H1 (cell line): ENCODE measurements around the gene SPATA31E1. TPM values are rescaled to one million over a fixed set of nuclear protein-coding genes. Genes with fewer than 3 reads are reported as not detected.

Source experiments
- CTCF ChIA-PET: fragments of 300-600 bp; sonication (Branson Sonifier 250); formaldehyde crosslinking; loops from one replicate; lab custom pipeline; 2021; ENCODE audit not compliant: partially characterized antibody; lab: Charles Lee
- POLR2A ChIA-PET: fragments of 300-600 bp; sonication (Branson Sonifier 250); formaldehyde crosslinking; loops from one replicate; lab custom pipeline; 2021; ENCODE audit warnings: inconsistent platforms; ENCODE audit not compliant: partially characterized antibody; lab: Charles Lee
- DNase-seq, 2 experiments: peaks; one replicate each; pipeline versions ENCODE4 v3.0.0 to v3.0.0-alpha.2; 2010 to 2022; ENCODE audit warnings: low spot score in 2 of 2, low read depth in 1 of 2, mixed read lengths in 1 of 2
- FAIRE-seq: peaks from 2 replicates; lab custom pipeline; 2011; peaks lifted over from hg19 to GRCh38; lab: Jason Lieb, UNC
- H2AFZ ChIP-seq: 2 replicates; pipeline ENCODE4 v1.8.1; 2012; ENCODE audit warnings: low read length, inconsistent platforms
- H2AK5ac ChIP-seq: 2 replicates; pipeline ENCODE4 v1.6.1; 2013; ENCODE audit warnings: low read depth, low read length
- H2BK120ac ChIP-seq: replicated peaks from 2 replicates; pipeline ENCODE3; 2013; ENCODE audit warnings: low read depth, low read length, inconsistent platforms
- H2BK12ac ChIP-seq: 2 replicates; pipeline ENCODE4 v1.6.1; 2013; ENCODE audit warnings: low read depth, low read length
- H2BK15ac ChIP-seq: 2 replicates; pipeline ENCODE4 v1.6.1; 2013; ENCODE audit warnings: low read length
- H2BK20ac ChIP-seq: 2 replicates; pipeline ENCODE4 v1.6.1; 2013; ENCODE audit warnings: low read length
- H2BK5ac ChIP-seq: 2 replicates; pipeline ENCODE4 v1.6.1; 2013; ENCODE audit warnings: low read depth, low read length
- H3K14ac ChIP-seq: 2 replicates; pipeline ENCODE4 v1.6.1; 2013; ENCODE audit warnings: inconsistent platforms; ENCODE audit not compliant: insufficient read length
- H3K18ac ChIP-seq: 2 replicates; pipeline ENCODE4 v1.6.1; 2013; ENCODE audit warnings: low read length; ENCODE audit errors: extremely low read depth
- H3K23ac ChIP-seq: 2 replicates; pipeline ENCODE4 v1.6.1; 2013; ENCODE audit warnings: inconsistent platforms; ENCODE audit not compliant: insufficient read length
- H3K23me2 ChIP-seq: 2 replicates; pipeline ENCODE4 v1.6.1; 2013; ENCODE audit warnings: low read depth, low read length
- H3K27ac ChIP-seq: 2 replicates; pipeline ENCODE4 v1.6.1; 2011; ENCODE audit warnings: low read depth, low read length, inconsistent platforms
- H3K27me3 ChIP-seq, 4 experiments: replicated peaks in 1 of 4; 1 replicate in 1 of 4; 2 replicates in 3 of 4; pipeline versions ENCODE4 v1.6.1 to v1.8.1; 2011 to 2013; ENCODE audit warnings: low read length in 3 of 4, mild to moderate bottlenecking in 3 of 4, inconsistent platforms in 2 of 4, mixed read lengths in 2 of 4, moderate library complexity in 1 of 4; ENCODE audit not compliant: control insufficient read depth in 3 of 4, insufficient read depth in 3 of 4; ENCODE audit errors: extremely low read depth in 1 of 4
- H3K36me3 ChIP-seq, 4 experiments: 2 replicates each; pipeline versions ENCODE4 v1.6.1 to v1.8.1; 2011 to 2013; ENCODE audit warnings: mild to moderate bottlenecking in 4 of 4, low read length in 3 of 4, moderate library complexity in 2 of 4, control low read depth in 1 of 4, inconsistent platforms in 1 of 4; ENCODE audit not compliant: insufficient read depth in 4 of 4, control insufficient read depth in 2 of 4
- H3K4ac ChIP-seq: replicated peaks from 2 replicates; pipeline ENCODE3; 2013; ENCODE audit warnings: low read length, low read depth, mixed read lengths, inconsistent platforms; ENCODE audit not compliant: insufficient read length
- H3K4me1 ChIP-seq, 4 experiments: replicated peaks in 1 of 4; 1 replicate in 1 of 4; 2 replicates in 3 of 4; pipeline versions ENCODE4 v1.6.1 to v1.8.1; 2011 to 2013; ENCODE audit warnings: low read length in 3 of 4, inconsistent platforms in 2 of 4, mixed read lengths in 1 of 4; ENCODE audit not compliant: insufficient read depth in 4 of 4, control insufficient read depth in 3 of 4
- H3K4me2 ChIP-seq, 2 experiments: 2 replicates each; pipeline versions ENCODE4 v1.6.1 to v1.8.1; 2011 to 2013; ENCODE audit warnings: low read depth in 2 of 2, low read length in 2 of 2, control low read depth in 1 of 2, inconsistent platforms in 1 of 2, mild to moderate bottlenecking in 1 of 2; ENCODE audit not compliant: insufficient read depth in 1 of 2
- H3K4me3 ChIP-seq, 4 experiments: fragments of 200-600, 300-600 bp in 1 of 4; sonication (generic), shearing (Covaris generic), sonication (Bioruptor Twin) in 1 of 4; 2 replicates each; pipeline versions ENCODE4 v1.5.1 to v1.8.1; 2011 to 2016; ENCODE audit warnings: low read length in 4 of 4, low read depth in 3 of 4, control low read depth in 2 of 4, inconsistent platforms in 2 of 4, mild to moderate bottlenecking in 2 of 4, mixed read lengths in 1 of 4, moderate library complexity in 1 of 4; ENCODE audit not compliant: insufficient read depth in 2 of 4; ENCODE audit errors: extremely low read depth in 1 of 4
- H3K56ac ChIP-seq: replicated peaks from 2 replicates; pipeline ENCODE3; 2013; ENCODE audit warnings: low read depth, mild to moderate bottlenecking, mixed read lengths, low read length, inconsistent platforms; ENCODE audit not compliant: insufficient read length
- H3K79me1 ChIP-seq: 2 replicates; pipeline ENCODE4 v1.6.1; 2013; ENCODE audit warnings: low read depth, low read length, control low read depth
- H3K79me2 ChIP-seq, 2 experiments: 2 replicates each; pipeline versions ENCODE4 v1.6.1 to v1.8.1; 2012 to 2013; ENCODE audit warnings: low read length in 2 of 2, mild to moderate bottlenecking in 2 of 2, inconsistent platforms in 1 of 2; ENCODE audit not compliant: insufficient read depth in 2 of 2, control insufficient read depth in 1 of 2
- H3K9ac ChIP-seq, 4 experiments: replicated peaks in 1 of 4; 1 replicate in 1 of 4; 2 replicates in 3 of 4; pipeline versions ENCODE4 v1.6.1 to v1.8.1; 2011 to 2013; ENCODE audit warnings: low read depth in 3 of 4, low read length in 3 of 4, control low read depth in 2 of 4, mild to moderate bottlenecking in 2 of 4, moderate library complexity in 2 of 4, inconsistent platforms in 1 of 4; ENCODE audit errors: extremely low read depth in 1 of 4
- H3K9me3 ChIP-seq, 2 experiments: 2 replicates each; pipeline versions ENCODE4 v1.6.1 to v1.8.1; 2012 to 2013; ENCODE audit warnings: mild to moderate bottlenecking in 2 of 2, moderate library complexity in 2 of 2, control low read depth in 1 of 2, inconsistent platforms in 1 of 2, low read depth in 1 of 2, low read length in 1 of 2, mixed read lengths in 1 of 2; ENCODE audit not compliant: insufficient read depth in 2 of 2
- H4K20me1 ChIP-seq, 2 experiments: replicated peaks in 1 of 2; 2 replicates each; pipeline versions ENCODE3 to v1.8.1; 2011 to 2013; ENCODE audit warnings: inconsistent platforms in 2 of 2, low read length in 2 of 2, mild to moderate bottlenecking in 1 of 2; ENCODE audit not compliant: insufficient read depth in 2 of 2, control insufficient read depth in 1 of 2
- H4K5ac ChIP-seq: 2 replicates; pipeline ENCODE4 v1.6.1; 2013; ENCODE audit warnings: low read length, low read depth, mixed read lengths, inconsistent platforms; ENCODE audit not compliant: insufficient read length
- H4K8ac ChIP-seq: 2 replicates; pipeline ENCODE4 v1.8.0; 2013; ENCODE audit warnings: mild to moderate bottlenecking, moderate library complexity, low read length, inconsistent platforms; ENCODE audit not compliant: insufficient read depth; ENCODE audit errors: extremely low read depth
- H4K91ac ChIP-seq: replicated peaks from 2 replicates; pipeline ENCODE3; 2013; ENCODE audit warnings: low read length, mixed read lengths, inconsistent platforms; ENCODE audit not compliant: insufficient read length
- BACH1 ChIP-seq: IDR thresholded peaks from 2 replicates; pipeline ENCODE4 v1.6.1; 2012; ENCODE audit warnings: low read length, improper control_type of control experiment
- CBX5 ChIP-seq: fragments of 300-800, 300-1000 bp; sonication (generic); IDR thresholded peaks from 2 replicates; pipeline ENCODE4 v1.7.1; 2016; ENCODE audit warnings: antibody characterized with exemption, low read length, low read depth
- CBX8 ChIP-seq: fragments of 300-800, 300-1000 bp; sonication (generic); IDR thresholded peaks from 2 replicates; pipeline ENCODE4 v1.7.1; 2016; ENCODE audit warnings: low read depth, low read length, borderline replicate concordance
- CHD2 ChIP-seq: IDR thresholded peaks from 2 replicates; pipeline ENCODE4 v1.6.1; 2012; ENCODE audit warnings: low read length, improper control_type of control experiment
- KDM4A ChIP-seq: IDR thresholded peaks from one replicate; pipeline ENCODE4 v1.7.1; 2012; ENCODE audit warnings: low read depth, mild to moderate bottlenecking, moderate library complexity, low read length, inconsistent platforms; ENCODE audit not compliant: severe bottlenecking
- SIRT6 ChIP-seq: IDR thresholded peaks from one replicate; pipeline ENCODE4 v1.7.1; 2012; ENCODE audit warnings: low read length, inconsistent platforms
- TBP ChIP-seq: IDR thresholded peaks from 2 replicates; pipeline ENCODE4 v1.6.1; 2011; ENCODE audit warnings: low read depth, low read length, improper control_type of control experiment
- WGBS, 2 experiments: shearing (Covaris generic) in 1 of 2; methylation state at CpG; one replicate each; pipeline versions ENCODE4 v1.1.6 to v1.1.7; 2013 to 2015; ENCODE audit warnings: low lambda C conversion rate in 2 of 2, mixed read lengths in 2 of 2, inconsistent platforms in 1 of 2, low coverage in 1 of 2, missing lambda C conversion rate in 1 of 2; ENCODE audit not compliant: insufficient replicate concordance in 2 of 2, insufficient coverage in 1 of 2, insufficient read length in 1 of 2; ENCODE audit errors: extremely low coverage in 1 of 2, missing lambda C conversion rate in 1 of 2; 5-methylcytosine and 5-hydroxymethylcytosine counted together
- polyA plus RNA-seq, 7 experiments: library from polyadenylated mRNA; depleted of rRNA in 3 of 7; stranded (reverse) in 5 of 7; unstranded in 2 of 7; fragments of >200 nt in 5 of 7; fragments of 200-250 nt in 2 of 7; gene quantifications; 1 replicate in 5 of 7; 2 replicates in 1 of 7; 4 replicates in 1 of 7; pipeline versions ENCODE4 v1.2.1 to v1.2.3, GENCODE V29; 2011 to 2013; ENCODE audit warnings: missing spikeins in 2 of 7, mixed read lengths in 2 of 7
- total RNA-seq: library from RNA; stranded (reverse); fragmentation: NEBNext Ultra II Directional; extraction: Animal tissue kit (Norgen Biotek cat#: 25700); gene quantifications from 2 replicates; pipeline ENCODE4 v1.2.1, GENCODE V29; 2021

Gene SPATA31E1
- total and polyA plus RNA-seq, 2 of the 8 experiments (the other 6 are each of a cell fraction or from before 2014, with no cell fraction given): 0.05 to 0.09 TPM

- Histone ChIP-seq H2BK15ac (no peak overlapping the region), H3K18ac (no peak overlapping the region), H2BK120ac (no peak overlapping the region), H2AK5ac (no peak overlapping the region), H4K20me1 (peaks cover 0 to 5% of the 10 kb centered on the region in 2 experiments), H2BK12ac (no peak overlapping the region), H2BK20ac (no peak overlapping the region), H4K5ac (no peak overlapping the region), H3K23me2 (peaks cover 8% of the 10 kb centered on the region; the same call in 1 of the 2 replicates), H2BK5ac (no peak overlapping the region), H3K4ac (no peak overlapping the region), H3K23ac (no peak overlapping the region), H3K4me3 (no peak overlapping the region), H3K9ac (no peak overlapping the region), H3K14ac (no peak overlapping the region), H3K56ac (no peak overlapping the region), H3K36me3 (no peaks in the 10 kb centered on the region), H3K79me1 (no peaks in the 10 kb centered on the region), H4K8ac (no peak overlapping the region), H4K91ac (no peak overlapping the region), H3K27me3 (no peaks in the 10 kb centered on the region; a peak in 1 of 7 replicates), H3K4me1 (peaks cover 0 to 5% (median 0%) of the 10 kb centered on the region in 4 experiments; a peak in 2 of 7 replicates), H3K4me2 (no peak overlapping the region), H3K27ac (no peak overlapping the region), H3K79me2 (no peaks in the 10 kb centered on the region), H3K9me3 (no peaks in the 10 kb centered on the region), H2AFZ (no peak overlapping the region)
- ChIA-PET CTCF (no interaction called here), POLR2A (no interaction called here)
- DNase-seq: no peak
- TF ChIP-seq CBX8 (no peak), CBX5 (no peak), BACH1 (no peak), TBP (no peak), KDM4A (no peak), SIRT6 (no peak), CHD2 (no peak)
- 78% methylated on average over 3 of the region's 3 CpGs; no CpG with 5 or more reads in 1 of the 2 experiments for WGBS, 2 experiments
- no peak for FAIRE-seq
Measured at GRCh38 chr9:87865626-87866025, 17.1 kb upstream of the SPATA31E1 start.
